ENCODE measurements around the gene SYNE1.
"Not testable (repeated sequence)": the region's sequence is repeated elsewhere in the genome, so short reads cannot be mapped to it uniquely, and the experiment has no call there.

Gene SYNE1

DNA sequence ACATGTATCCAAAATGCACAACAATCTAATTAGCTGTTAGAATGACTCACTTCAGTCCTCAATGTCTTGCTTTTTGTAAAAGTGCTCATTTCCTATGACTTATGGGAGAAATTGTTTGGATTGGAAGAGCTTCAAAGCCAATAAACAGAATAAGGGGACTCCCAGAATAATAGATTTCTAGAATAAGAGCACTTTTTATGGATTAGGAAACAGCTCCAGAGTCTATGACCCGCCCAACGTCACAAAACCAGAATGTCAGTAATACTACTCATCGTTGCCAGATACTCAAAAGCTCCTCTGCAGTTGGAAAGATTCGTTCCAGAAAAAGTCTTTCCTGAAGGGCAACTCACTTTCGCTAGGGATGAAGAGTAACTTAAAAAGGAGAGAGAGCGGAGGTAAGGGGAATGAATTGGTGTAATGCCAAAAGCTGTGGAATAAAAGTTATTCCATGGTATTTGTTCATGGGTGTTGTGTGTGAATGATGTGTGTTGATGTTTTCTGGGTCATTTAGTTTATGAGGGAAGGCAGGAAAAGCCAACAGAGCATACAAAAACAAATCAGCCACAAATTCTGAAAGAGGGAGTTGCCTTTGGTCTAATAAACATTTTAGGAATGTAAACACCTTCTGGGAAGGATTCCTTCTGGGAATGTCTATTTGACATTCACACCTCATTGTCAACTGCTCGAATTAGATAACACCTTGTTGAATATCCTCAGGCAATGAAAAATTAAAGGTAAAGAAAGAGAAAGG is 64.6 kb downstream of the SYNE1 start:
- in situ Hi-C loops (cut with HindIII; ENCODE audit: low sequenced_read_pairs), result no loop called here

DNA sequence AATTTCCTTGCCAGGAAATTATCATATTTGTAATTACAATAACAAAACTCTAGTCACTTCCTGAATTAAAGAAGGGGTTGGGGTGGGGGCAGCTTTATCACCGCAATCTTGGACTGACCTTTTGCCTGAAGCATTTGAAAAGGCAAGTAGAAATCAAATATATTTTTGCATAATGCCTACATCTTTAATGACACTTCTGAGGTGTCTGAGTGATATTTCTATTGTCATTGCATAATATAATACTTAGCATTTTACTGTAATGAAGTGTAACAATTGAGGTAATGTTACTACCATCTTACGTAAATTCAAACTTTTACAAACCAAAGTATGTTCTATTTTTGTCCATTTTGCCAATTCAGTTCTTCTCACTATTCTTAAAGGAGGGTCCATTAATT is 65.2 kb downstream of the SYNE1 start:
- in situ Hi-C loops (cut with HindIII; ENCODE audit: low sequenced_read_pairs), result no loop called here

DNA sequence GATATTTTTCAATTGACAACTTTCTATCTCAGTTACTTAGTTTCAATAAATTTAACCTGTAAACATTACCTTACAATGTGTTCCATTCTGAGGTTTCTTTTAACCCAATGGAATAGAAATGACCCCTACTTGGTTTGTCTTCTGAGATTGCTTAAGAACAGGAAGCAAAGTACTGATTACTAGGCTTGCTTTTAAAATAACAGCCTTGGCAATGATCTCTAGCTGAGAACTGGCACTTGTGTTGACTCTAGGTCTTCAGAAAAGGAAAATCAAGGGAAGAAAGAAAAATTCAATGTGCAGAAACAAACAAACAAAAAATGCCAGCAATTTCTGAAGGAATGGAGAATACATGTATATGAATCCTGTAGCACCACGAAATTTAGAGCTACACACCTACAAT is 66.1 kb downstream of the SYNE1 start:
- in situ Hi-C loops (cut with HindIII; ENCODE audit: low sequenced_read_pairs), result no loop called here

DNA sequence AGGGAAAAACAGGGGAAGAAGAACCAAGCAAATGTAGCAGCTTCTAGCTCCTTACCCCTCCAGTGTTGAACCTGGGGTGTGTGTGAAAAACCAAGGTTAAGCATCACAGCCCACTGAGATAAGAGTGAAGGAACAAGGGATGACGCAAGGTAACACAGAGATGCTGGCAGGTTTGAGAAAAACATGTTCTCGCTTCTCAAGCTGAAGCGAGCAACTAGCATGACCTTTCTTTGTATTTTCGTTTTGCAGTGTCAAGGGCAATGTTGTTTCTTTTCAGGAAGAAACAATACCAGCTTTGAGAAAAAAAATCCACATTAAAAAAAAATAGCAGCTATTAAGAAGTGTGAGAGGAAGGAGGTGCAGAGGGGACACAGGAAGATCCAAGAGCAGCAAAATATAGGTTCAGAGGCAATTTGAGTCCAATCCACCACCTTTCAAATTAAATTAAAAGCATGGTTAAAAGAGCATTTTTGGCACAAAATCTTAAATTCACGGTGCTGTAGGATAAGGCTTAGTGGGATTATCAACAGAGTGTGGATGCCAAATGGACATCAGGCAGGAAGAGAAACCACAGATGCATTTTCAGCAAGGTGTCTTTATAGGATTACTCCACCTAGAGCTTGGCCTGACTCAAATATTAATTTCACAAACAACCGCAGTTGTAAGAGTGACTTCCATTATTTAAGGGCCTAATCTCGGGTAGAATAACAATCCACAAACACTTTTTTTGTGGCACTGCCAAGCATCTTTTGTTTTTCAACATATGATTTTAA is 70.9 kb downstream of the SYNE1 start:
- in situ Hi-C loops (cut with HindIII; ENCODE audit: low sequenced_read_pairs), result no loop called here

DNA sequence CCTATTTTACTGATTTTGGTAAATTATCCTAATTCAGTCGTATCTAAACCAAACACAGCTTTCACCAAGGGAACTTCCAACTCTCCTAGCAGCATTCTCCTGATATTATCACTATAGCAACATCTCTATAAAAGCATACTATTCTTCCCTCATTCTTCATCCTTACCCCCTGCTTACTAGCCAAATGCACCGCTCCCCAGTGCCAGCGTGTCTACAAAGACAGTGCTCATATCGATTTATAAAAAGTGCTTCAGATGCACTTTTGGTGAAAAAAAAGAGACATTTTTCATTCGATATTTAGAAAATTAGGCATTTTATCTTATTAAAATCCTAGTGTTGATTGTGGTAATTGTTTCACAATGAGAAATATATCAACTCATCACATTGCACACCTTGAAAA is 74.0 kb downstream of the SYNE1 start:
- in situ Hi-C loops (cut with HindIII; ENCODE audit: low sequenced_read_pairs), result no loop called here

DNA sequence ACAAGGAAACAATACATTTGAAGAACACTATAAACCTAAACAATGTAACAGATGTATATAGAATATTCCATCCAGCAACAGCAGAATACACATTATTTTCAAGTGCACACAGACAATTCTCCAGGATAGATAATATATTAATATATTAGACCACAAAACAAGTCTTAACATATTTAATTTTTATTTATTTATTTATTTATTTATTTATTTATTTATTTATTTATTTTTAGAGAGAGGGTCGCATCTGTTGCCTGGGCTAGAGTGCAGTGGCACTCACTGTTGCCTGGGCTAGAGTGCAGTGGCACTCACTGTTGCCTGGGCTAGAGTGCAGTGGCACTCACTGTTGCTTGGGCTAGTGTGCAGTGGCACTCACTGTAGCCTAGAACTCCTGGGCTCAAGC is 78.4 kb downstream of the SYNE1 start:
- in situ Hi-C loops (cut with HindIII; ENCODE audit: low sequenced_read_pairs), result not testable (repeated sequence)

DNA sequence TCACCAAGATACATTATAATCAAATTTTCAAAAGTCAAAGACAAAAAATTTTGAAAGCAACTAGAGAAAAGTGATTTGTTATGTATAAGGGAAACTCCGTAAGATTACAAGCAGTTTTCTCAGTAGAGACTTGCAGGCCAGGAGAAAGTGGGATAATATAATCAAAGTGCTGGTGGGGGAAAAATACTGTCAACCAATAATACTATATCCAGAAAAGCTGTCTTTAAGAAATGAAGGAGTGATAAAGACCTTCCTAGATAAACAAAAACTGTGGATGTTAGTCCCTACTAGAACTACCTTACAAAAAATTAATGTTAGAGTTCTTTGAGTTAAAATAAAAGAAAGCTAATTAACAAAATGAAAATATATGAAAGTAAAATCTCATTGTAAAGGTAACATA is 79.7 kb downstream of the SYNE1 start:
- in situ Hi-C loops (cut with HindIII; ENCODE audit: low sequenced_read_pairs), result no loop called here

DNA sequence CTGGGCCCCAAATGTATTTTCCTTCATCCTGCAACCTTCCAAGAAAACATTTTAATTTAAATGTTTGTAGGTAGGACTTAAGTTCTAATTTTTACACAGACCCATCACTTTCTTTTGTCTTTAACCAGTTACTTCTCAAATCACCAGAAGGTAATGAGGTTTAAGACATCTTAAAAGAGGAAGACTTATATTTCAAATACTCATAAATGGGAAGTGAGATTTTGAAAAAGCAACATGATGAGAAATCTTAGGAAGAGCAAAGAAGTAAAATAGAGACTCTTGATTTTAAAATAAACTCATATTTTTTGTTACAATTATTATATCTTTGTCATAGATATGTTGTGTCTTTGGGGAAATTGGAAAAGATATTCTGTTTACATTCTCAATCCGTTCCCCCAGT is 82.3 kb downstream of the SYNE1 start:
- in situ Hi-C loops (cut with HindIII; ENCODE audit: low sequenced_read_pairs), result no loop called here

DNA sequence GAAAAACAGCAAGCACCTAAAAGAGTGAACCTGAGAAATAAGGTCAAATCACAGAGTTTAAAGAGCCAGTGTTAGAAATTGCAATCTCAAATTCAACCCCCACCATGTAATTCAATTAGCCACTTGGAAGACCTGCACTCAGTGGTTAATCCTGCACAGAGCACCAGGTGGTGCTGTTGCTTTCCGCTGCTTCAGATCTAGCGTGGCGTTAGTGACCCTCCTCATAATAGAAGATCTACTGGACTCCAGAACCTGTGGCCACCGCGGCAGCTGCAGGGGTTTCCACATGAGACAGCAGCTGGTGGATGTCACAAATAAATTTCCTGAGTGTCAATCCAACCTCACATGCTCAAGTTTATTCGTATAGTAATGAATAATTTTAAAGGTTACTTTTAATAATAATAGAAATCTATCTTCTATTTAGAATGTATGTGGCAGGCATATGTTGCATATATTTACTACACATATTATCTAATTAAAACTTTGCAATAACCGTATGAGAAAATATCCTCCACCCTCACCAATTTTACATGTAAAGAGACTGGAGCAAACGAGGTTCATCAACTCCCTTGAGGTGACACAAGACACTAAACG is 84.4 kb downstream of the SYNE1 start:
- in situ Hi-C loops (cut with HindIII; ENCODE audit: low sequenced_read_pairs), result no loop called here

DNA sequence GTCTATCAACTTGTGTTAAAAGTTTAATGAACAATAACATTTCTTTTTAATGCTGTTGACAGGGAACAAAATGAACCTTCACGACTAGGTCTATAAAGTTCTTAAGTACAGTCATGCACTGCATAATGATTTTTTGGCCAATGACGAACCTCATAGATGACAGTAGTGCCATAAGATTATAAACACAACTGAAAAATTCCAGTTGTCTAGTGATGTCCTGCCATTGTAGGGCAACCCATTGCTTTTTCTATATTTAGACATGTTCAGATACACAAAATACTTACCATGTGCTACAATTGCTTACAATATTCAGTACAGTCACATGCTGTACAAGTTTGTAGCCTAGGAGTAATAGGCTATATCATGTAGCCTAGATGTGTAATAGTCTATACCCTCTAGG is 93.6 kb downstream of the SYNE1 start:
- in situ Hi-C loops (cut with HindIII; ENCODE audit: low sequenced_read_pairs), result no loop called here

DNA sequence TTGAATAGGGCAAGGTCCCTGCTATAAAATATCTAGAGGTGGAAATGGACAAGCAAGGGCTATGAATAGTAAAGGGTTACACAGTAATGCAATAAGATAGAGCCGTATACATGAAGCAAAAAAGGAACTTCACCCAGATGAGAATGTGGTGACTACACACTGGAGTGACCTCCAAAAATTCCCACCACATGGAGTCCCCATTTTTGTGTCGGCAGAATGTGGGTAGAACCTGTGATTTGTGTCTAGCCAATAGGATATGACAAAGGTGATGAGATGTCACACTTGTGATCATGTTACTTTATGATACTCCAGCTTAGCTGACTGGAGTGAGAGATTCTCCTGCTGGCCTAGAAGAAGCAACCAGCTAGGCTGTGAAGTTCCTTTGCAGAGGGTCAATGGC is 96.8 kb downstream of the SYNE1 start:
- in situ Hi-C loops (cut with HindIII; ENCODE audit: low sequenced_read_pairs), result no loop called here

DNA sequence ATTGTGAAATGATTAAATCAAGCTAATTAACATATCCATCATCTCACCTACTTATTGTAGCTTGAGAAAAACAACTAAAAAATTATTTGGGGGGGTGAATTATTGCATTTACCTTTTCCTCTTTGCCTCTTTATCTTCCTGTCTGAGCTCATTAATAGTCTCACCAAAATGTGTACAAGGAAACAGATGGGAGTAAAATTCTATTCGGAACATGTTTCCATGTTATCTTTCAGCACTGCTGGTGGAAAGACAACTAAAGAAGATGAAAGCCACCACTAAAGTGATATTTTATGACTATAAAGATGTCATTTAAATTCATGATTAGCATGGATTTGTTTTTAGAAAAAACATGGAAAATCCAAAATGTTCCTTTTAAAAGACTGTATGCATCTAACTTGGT is 102.6 kb downstream of the SYNE1 start:
- in situ Hi-C loops (cut with HindIII; ENCODE audit: low sequenced_read_pairs), result no loop called here

DNA sequence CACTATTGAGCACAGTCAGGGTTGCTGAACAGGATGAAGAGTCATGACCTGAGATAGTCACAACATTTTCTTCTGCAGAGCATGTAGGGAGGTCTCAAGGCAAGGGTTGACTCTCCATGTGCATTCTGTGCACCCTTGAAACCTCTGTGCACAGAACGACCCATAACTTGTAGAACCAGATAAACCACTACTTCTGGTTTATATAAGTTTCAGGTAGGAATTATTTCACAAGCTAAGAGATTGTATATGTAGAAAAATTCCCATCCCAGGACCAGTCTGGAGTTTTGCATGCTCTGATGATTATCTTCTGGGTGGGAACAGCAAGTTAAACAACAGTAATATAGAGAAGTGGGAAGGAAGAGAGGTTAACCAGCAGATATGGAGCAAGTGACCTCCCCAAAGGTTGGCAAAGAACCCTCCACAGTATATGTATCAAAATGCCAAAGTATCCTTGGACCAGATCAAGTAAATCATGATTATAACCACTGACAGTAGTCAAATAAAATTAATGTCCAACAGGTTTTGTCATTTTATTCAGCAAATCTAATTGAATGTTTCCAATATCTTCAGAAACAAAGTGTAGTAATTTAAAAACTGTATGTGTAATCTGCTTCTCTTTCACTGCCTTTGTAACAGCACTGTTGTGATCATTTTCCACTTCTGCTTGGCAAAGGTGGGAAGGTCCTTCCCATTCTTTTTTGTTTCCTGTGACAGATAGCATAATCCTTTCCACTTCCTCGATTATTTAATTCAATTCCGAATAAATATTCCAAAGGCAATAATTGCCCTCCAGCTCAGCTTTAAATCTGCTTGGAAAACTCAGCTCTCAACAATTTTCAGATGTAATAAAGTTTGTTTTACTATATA is 104.4 kb downstream of the SYNE1 start:
- in situ Hi-C loops (cut with HindIII; ENCODE audit: low sequenced_read_pairs), result no loop called here

DNA sequence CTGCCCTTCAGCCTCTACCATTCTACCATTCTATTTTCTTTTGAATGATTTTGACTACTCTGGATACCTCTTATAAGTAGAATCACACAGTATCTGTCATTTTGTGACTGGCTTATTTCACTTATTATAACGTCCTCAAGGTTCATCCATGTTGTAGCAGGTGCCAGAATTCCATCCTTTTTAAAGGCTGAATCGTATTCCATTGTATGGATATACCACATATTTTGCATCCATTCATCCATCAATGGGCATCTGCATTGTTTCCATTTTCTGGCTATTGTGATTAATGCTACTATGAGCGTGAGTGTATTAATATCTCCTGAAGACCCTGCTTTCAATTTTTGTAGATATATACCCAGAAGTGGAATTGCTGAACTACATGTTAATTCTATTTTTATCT is 105.5 kb downstream of the SYNE1 start:
- in situ Hi-C loops (cut with HindIII; ENCODE audit: low sequenced_read_pairs), result no loop called here

DNA sequence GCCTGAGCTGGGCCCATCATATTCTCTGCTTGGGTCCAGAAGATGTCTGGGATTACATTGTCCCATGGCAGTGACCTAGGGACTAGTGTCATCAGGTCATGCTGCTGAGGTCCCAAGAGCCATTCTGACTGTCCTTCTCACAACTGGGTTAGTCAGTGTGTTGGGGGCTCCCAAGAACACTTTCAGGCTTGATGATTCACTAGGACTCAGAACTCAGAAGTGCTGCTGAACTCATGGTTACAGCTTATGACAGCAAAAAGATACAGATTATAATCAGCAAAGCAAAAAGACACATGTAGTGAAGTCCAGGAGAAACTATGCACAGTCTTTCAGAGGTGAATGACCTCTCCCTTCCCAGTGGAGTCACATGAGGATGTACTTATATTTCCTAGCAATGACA is 107.8 kb downstream of the SYNE1 start:
- in situ Hi-C loops (cut with HindIII; ENCODE audit: low sequenced_read_pairs), result no loop called here

DNA sequence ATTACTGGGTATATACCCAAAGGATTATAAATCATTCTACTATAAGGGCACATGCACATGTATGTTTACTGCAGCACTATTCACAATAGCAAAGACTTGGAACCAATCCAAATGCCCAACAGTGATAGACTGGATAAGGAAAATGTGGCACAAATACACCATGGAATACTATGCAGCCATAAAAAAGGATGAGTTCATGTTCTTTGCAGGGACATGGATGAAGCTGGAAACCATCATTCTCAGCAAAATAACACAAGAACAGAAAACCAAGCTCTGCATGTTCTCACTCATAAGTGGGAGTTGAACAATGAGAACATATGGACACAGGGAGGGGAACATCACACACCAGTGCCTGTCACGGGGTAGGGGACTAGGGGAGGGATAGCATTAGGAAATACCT is 123.0 kb downstream of the SYNE1 start:
- in situ Hi-C loops (cut with HindIII; ENCODE audit: low sequenced_read_pairs), result not testable (repeated sequence)

DNA sequence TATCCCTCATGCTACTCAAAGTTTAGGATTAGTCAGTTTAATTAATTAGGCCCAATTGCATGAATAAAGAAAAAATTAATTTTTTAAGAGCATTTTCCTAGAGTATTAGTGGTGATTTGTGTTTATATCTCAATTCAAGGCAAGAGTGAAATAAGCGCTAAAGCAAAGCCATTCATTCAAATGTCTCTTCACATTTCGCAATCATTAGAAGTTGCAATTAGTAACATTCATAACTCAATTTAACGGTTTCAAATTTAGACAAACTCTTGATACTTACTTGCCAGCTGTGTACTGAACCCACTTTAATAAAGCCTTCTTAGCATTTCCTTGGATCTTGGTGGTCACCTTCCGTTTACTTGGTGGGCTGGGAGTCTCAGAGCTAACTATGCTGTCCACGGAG is 127.2 kb downstream of the SYNE1 start:
- in situ Hi-C loops (cut with HindIII; ENCODE audit: low sequenced_read_pairs), result no loop called here

DNA sequence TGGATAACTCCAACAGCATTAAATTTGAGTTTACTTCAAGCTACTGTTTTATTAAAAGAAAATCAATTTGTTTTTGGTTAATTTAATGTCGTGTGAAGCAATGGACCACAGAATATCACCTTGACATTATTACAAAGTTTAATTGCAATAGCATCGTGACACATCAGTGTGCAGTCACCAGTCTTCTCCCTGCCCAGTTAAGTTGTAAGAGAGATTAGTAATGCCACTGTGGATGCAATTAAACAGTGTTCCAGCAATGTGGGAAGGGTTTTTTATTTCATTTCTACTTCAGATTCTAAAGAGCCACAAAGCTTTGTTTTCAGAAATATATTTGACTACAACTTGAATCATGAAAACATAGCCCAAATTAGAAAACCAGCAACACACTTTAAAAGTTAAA is 128.7 kb downstream of the SYNE1 start:
- in situ Hi-C loops (cut with HindIII; ENCODE audit: low sequenced_read_pairs), result no loop called here

DNA sequence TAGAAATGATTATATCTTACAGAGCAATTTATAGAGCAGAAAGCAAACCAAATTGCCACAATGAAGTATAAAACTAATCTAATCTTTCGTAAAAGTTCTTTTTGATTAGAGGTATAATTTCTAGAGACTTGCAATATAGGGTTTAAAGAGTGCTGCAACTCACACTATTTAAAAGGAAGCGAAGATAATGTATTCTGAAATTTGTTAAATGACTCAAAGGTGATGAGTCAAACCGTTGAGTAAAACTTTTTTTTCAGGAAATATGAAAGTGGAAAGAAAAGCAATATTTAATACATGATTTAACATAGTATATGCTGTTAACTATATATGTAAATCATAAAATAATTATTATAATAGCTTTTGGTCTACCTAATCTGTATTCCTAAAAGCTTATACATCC is 133.6 kb downstream of the SYNE1 start:
- in situ Hi-C loops (cut with HindIII; ENCODE audit: low sequenced_read_pairs), result no loop called here

DNA sequence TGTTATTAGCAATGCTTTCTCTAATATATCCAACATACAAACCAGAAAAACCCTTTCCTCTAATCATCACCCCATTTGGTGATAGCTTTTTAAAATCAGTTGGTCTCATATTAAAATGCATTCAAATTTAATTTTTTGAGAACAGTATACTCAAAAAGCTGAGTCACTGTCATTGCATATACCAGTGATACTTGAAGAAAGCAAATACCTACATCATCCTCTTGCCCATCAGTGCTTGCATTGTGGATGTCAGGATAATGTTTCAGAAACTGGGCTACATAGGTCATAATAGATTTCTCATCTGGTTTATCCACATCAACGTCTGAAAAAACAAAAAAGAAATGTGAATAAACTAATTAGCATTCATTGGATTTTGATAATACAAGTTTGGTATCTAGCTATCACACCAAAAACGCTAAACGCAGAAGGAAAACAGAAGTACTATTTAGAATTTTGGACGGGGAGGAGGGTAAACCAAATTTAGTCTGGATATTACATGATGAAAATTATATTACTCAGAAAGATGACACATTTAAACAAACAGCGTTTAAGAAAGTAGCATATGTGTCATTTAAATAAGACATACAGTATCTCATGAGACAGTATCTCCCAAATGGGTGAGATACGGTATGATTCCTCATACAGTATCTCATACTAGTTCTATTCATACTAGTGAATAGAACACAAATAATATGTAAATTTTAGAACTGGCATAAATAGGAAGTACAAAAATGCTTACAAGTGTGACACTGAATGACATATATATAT is 134.6 kb downstream of the SYNE1 start:
- in situ Hi-C loops (cut with HindIII; ENCODE audit: low sequenced_read_pairs), result no loop called here

DNA sequence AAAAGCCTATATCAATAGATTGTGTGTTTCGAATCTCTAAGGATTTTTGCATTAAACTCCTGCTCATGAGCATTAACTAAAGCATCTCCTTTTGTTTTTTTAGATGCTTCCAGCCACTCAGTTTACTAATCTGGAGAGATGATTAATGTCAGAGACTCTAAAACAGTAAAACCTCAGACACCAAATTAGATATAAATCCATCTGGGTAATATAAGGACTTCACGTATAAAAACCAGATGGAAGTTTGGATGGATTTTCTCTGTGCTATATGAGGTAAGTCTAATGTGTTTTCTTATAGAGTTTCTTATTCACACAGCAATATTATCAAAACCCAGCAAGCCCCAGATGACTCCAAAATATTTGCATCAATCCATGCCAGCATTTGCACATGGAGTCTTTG is 137.2 kb downstream of the SYNE1 start:
- in situ Hi-C loops (cut with HindIII; ENCODE audit: low sequenced_read_pairs), result no loop called here

Data from endothelial cell of hepatic sinusoid (primary cell).